ENCODE measurements around the gene TMCC3. TPM values are rescaled to one million over a fixed set of nuclear protein-coding genes. Genes with fewer than 3 reads are reported as not detected.
A peak's percentile ranks its signal among the peaks of the same experiment; 100 is the strongest.
"Not testable (repeated sequence)": the region's sequence is repeated elsewhere in the genome, so short reads cannot be mapped to it uniquely, and the experiment has no call there.

Gene TMCC3
- total RNA-seq, 1 donor, result 0.36 TPM

- TF ChIP-seq CTCF (IDR thresholded peaks at IDR 0.05; ENCODE audit: extremely low read depth, low read depth, low read length), result no peak
- no peaks in the 10 kb centered on the region for H3K36me3 ChIP-seq (ENCODE audit: insufficient read depth, low read length)
- DNase-seq (ENCODE audit: insufficient read length, low spot score, missing footprints), result no peak
- no peaks in the 10 kb centered on the region for H3K79me2 ChIP-seq (ENCODE audit: insufficient read depth, low read length)
- no peaks in the 10 kb centered on the region for H4K20me1 ChIP-seq (ENCODE audit: insufficient read depth, low read length)
- no peak overlapping the region for H2AFZ ChIP-seq (ENCODE audit: low read length)
- H3K9me3 ChIP-seq (ENCODE audit: low read depth, low read length), result no peaks in the 10 kb centered on the region
- no peak overlapping the region for H3K4me3 ChIP-seq (ENCODE audit: insufficient read depth, low read length)
- H3K27me3 ChIP-seq (ENCODE audit: insufficient read depth, low read length), result peaks cover 12% of the 10 kb centered on the region
- no peak overlapping the region for H3K27ac ChIP-seq (ENCODE audit: low read depth, low read length)
- H3K4me1 ChIP-seq (ENCODE audit: insufficient read depth, low read length), result no peaks in the 10 kb centered on the region
- H3K4me2 ChIP-seq (ENCODE audit: insufficient read depth, low read length), result no peak overlapping the region
Measured at GRCh38 chr12:94609917-94610443, 40.4 kb downstream of the TMCC3 start.

DNA sequence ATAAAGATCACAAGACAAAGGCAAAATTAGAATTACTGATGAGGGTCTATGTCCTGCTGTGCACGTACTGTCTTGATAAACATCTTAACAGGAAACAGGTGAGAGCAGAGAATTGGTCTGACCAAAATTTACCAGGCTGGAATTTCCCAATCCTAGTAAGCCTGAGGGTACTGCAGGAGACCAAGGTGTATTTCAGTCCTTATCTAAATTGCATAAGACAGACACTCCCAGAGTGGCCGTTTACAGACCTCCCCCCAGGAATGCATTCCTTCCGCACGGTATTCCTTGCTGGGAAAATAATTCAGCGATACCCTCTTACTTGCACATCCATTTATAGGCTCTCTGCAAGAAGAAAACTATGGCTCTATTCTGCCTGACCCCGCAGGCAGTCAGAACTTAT, 43.5 kb downstream of the TMCC3 start:
- not testable (repeated sequence) for H2AFZ ChIP-seq (ENCODE audit: low read length); DNase-seq (ENCODE audit: insufficient read length, low spot score, missing footprints); H3K79me2 ChIP-seq (ENCODE audit: insufficient read depth, low read length); H3K4me2 ChIP-seq (ENCODE audit: insufficient read depth, low read length); H3K4me1 ChIP-seq (ENCODE audit: insufficient read depth, low read length); H4K20me1 ChIP-seq (ENCODE audit: insufficient read depth, low read length); H3K27ac ChIP-seq (ENCODE audit: low read depth, low read length); H3K36me3 ChIP-seq (ENCODE audit: insufficient read depth, low read length); H3K9me3 ChIP-seq (ENCODE audit: low read depth, low read length); H3K4me3 ChIP-seq (ENCODE audit: insufficient read depth, low read length)
- peaks cover 15% of the 10 kb centered on the region for H3K27me3 ChIP-seq (ENCODE audit: insufficient read depth, low read length)

DNA sequence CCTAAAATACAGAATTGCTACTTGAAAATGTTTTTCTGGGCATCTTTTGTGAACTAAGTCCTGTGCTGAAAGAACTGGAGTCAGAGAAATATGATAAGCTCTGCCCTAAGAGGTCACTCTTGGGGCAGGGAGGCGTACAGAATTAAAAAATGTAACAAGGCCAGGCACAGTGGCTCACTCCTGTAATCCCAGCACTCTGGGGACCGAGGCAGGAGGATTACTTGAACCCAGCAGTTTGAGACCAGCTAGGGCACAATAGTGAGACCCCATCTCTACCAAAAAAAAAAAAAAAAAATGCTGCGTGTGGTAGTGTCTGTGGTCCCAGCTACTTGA, 46.0 kb downstream of the TMCC3 start:
- Histone ChIP-seq H4K20me1 (ENCODE audit: insufficient read depth, low read length) (no peaks in the 10 kb centered on the region), H3K4me1 (ENCODE audit: insufficient read depth, low read length) (no peaks in the 10 kb centered on the region), H3K4me3 (ENCODE audit: insufficient read depth, low read length) (no peak overlapping the region), H3K27me3 (ENCODE audit: insufficient read depth, low read length) (peaks cover 17% of the 10 kb centered on the region), H3K36me3 (ENCODE audit: insufficient read depth, low read length) (no peaks in the 10 kb centered on the region), H2AFZ (ENCODE audit: low read length) (no peak overlapping the region), H3K9me3 (ENCODE audit: low read depth, low read length) (no peaks in the 10 kb centered on the region), H3K4me2 (ENCODE audit: insufficient read depth, low read length) (no peak overlapping the region), H3K79me2 (ENCODE audit: insufficient read depth, low read length) (no peaks in the 10 kb centered on the region), H3K27ac (ENCODE audit: low read depth, low read length) (no peak overlapping the region)
- TF ChIP-seq CTCF (IDR thresholded peaks at IDR 0.05; ENCODE audit: extremely low read depth, low read depth, low read length), result no peak
- no peak for DNase-seq (ENCODE audit: insufficient read length, low spot score, missing footprints)

DNA sequence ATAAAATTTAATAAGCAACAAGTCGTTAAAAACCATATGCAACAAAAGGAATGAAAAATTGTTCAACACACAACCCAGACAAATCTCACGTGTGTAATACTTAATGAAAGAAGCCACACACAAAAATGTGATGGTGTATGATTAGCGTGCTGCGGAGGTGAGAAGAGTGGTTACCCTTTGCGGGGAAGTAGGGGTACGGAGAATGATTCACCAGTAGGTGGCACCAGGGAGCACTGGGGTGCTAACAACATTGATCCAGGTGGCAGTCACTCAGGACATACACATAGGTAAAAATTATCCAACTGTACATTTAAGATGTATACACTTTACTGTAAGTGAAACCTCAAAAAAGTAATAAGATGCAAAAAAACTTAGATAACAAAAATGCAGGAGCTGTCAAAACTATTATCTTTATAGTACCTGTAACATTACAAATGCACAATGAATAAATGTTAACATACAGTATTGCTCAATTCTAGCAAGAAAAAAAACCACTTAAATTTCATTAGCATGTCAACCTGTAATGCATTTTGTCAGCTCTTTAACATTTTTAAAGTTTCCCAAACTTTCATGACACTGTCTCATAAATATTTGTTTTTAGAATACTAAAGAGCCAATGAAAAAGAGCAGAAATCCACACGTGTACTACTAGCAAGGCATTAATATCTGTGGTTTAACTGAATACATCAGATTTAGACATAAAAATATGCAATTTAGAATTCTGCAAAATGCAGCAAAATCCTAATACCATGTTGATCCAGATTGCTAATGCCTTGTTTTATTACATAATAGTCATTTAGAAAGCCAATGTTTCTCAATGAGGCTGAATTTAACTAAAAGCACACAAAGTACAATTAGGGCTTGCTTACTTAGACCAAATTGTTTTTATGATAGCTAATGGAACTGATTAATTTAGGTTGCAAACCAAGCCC, 46.7 kb downstream of the TMCC3 start:
- TF ChIP-seq CTCF (IDR thresholded peaks at IDR 0.05; ENCODE audit: extremely low read depth, low read depth, low read length), result peak; percentile 62
- no peaks in the 10 kb centered on the region for H3K36me3 ChIP-seq (ENCODE audit: insufficient read depth, low read length)
- H2AFZ ChIP-seq (ENCODE audit: low read length), result no peak overlapping the region
- no peaks in the 10 kb centered on the region for H3K79me2 ChIP-seq (ENCODE audit: insufficient read depth, low read length)
- no peaks in the 10 kb centered on the region for H4K20me1 ChIP-seq (ENCODE audit: insufficient read depth, low read length)
- H3K4me1 ChIP-seq (ENCODE audit: insufficient read depth, low read length), result no peaks in the 10 kb centered on the region
- no peaks in the 10 kb centered on the region for H3K9me3 ChIP-seq (ENCODE audit: low read depth, low read length)
- peaks cover 23% of the 10 kb centered on the region for H3K27me3 ChIP-seq (ENCODE audit: insufficient read depth, low read length)
- no peak overlapping the region for H3K27ac ChIP-seq (ENCODE audit: low read depth, low read length)
- DNase-seq (ENCODE audit: insufficient read length, low spot score, missing footprints), result no peak
- no peak overlapping the region for H3K4me2 ChIP-seq (ENCODE audit: insufficient read depth, low read length)
- no peak overlapping the region for H3K4me3 ChIP-seq (ENCODE audit: insufficient read depth, low read length)

All from osteoblast (primary cell).